ENCODE results near the gene FBLN1. TPM values are rescaled to one million over a fixed set of nuclear protein-coding genes. Genes with fewer than 3 reads are reported as not detected.
A peak's percentile ranks its signal among the peaks of the same experiment; 100 is the strongest.

Gene FBLN1
- polyA plus RNA-seq, 1 experiment, result 1,033 TPM

DNA sequence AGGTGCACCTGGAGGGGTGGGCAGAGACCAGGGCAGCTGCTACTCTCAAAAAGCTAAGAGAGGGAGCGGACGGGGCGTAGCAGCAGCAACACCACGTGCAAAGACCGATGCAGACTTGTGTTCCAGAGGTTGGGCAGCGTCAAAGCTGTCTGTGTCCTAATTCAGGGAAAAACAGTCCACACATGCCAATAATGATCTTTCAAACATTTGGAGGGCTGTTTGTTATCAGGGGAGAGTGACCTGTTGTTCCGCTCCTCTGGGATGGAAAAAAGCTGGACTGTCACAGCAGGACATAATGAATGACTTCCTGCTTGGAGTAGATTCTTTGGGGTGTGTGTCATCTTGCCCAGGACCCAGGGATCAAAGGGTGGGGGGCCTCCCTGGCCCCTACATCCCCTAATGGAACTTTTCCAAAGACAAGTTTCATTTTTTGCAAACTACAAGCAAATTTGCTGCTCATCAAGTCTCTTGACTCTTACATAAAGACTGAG lies 6.2 kb upstream of the FBLN1 start:
- Histone ChIP-seq H3K36me3 (ENCODE audit: control insufficient read depth, insufficient read depth, low read length) (no peaks in the 10 kb centered on the region), H3K4me3 (ENCODE audit: low read depth, low read length) (no peak overlapping the region), H3K27me3 (ENCODE audit: control insufficient read depth, insufficient read depth, low read length) (no peaks in the 10 kb centered on the region)
- no peak for TF ChIP-seq CTCF (IDR thresholded peaks at IDR 0.05; ENCODE audit: insufficient read depth, low read depth, low read length)
- CTCF ChIA-PET, result interaction anchor here (1.1 kb wide), 1 partner anchor 57 kb away, joined by 3 read pairs; no protein-coding TSS in a partner anchor
- no peak for DNase-seq (ENCODE audit: low read depth)
- POLR2A ChIA-PET, result no interaction called here

- Histone ChIP-seq H3K27me3 (ENCODE audit: control insufficient read depth, insufficient read depth, low read length) (no peaks in the 10 kb centered on the region), H3K4me3 (ENCODE audit: low read depth, low read length) (no peak overlapping the region), H3K36me3 (ENCODE audit: control insufficient read depth, insufficient read depth, low read length) (no peaks in the 10 kb centered on the region)
- DNase-seq (ENCODE audit: low read depth), result no peak
- TF ChIP-seq CTCF (IDR thresholded peaks at IDR 0.05; ENCODE audit: insufficient read depth, low read depth, low read length), result no peak
- CTCF ChIA-PET, result interaction anchor here (1.0 to 1.1 kb wide), 2 partner anchors 12 to 56 kb away, joined by 3 read pairs; no protein-coding TSS in a partner anchor
- POLR2A ChIA-PET, result no interaction called here
Observed at GRCh38 chr22:45497351-45498145, 5.1 kb upstream of the FBLN1 start.

- H3K36me3 ChIP-seq (ENCODE audit: control insufficient read depth, insufficient read depth, low read length), result peaks cover 5% of the 10 kb centered on the region
- POLR2A ChIA-PET, result no interaction called here
- no peak overlapping the region for H3K4me3 ChIP-seq (ENCODE audit: low read depth, low read length)
- DNase-seq (ENCODE audit: low read depth), result no peak
- CTCF ChIA-PET, result no interaction called here
- TF ChIP-seq CTCF (IDR thresholded peaks at IDR 0.05; ENCODE audit: insufficient read depth, low read depth, low read length), result no peak
- H3K27me3 ChIP-seq (ENCODE audit: control insufficient read depth, insufficient read depth, low read length), result no peaks in the 10 kb centered on the region
Observed at GRCh38 chr22:45499746-45500145, 2.9 kb upstream of the FBLN1 start.

DNA sequence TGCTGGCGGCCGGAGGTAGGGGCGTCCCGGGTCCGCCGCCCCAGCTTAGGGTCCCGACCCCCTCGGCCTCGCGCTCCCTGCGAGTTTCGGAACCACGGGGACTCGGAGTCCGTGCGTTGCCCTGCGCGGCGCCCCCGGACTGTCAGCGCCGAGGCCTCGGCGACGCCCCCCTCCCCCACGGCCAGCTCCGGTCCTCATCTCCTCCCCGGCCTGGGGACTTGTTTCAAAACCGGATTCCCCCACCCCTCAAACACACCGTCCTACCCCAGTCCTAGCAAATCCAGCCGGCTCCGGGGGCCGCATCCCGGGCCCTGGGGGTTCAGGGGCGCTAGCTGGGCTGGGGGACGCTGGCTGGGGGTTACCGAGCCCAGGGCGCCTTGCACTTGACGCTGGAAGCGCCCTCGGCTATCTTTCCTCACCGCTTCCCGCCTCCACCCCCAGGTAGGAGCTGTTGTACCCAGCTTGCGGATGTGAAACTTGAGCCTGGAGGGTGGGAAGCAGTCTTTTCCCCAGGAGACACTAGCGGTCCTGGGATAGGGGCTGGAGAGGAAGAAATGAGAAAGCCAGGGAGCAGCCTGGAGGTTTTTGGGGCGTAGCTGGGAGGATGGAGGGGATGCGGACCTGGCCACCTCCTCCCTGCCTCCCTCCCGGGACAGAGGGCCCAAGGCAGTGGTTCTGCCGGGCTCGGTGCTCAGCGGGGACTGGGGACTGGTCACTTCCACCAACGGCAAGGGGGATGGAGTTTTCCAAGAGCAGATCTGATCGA lies 550 bp downstream of the FBLN1 start:
- H3K27me3 ChIP-seq (ENCODE audit: control insufficient read depth, insufficient read depth, low read length), result no peaks in the 10 kb centered on the region
- no peak for TF ChIP-seq CTCF (IDR thresholded peaks at IDR 0.05; ENCODE audit: insufficient read depth, low read depth, low read length)
- H3K4me3 ChIP-seq (ENCODE audit: low read depth, low read length), result peak overlapping the region; percentile 99
- ChIA-PET POLR2A (interaction anchor here (0.7 kb wide), 1 partner anchor 50 kb away, joined by 3 read pairs; no protein-coding TSS in a partner anchor), CTCF (interaction anchor here (0.8 to 6.6 kb wide), 5 partner anchors 11 to 61 kb away, joined by 3 to 46 read pairs (median 14); no protein-coding TSS in a partner anchor)
- H3K36me3 ChIP-seq (ENCODE audit: control insufficient read depth, insufficient read depth, low read length), result peaks cover 23% of the 10 kb centered on the region
- DNase-seq (ENCODE audit: low read depth), result no peak

Measured in BJ (cell line).